HepG2 (cell line): ENCODE results near the gene FGA. TPM values are rescaled to one million over a fixed set of nuclear protein-coding genes. Genes with fewer than 3 reads are reported as not detected.

Source experiments
- ETV5 ChIP-seq: IDR thresholded peaks from 2 replicates; pipeline ENCODE4 v1.6.1; 2018; ENCODE audit warnings: missing biosample characterization, missing genetic modification reagents, inconsistent platforms, borderline replicate concordance
- JDP2 ChIP-seq: sonication (generic); formaldehyde crosslinking; IDR thresholded peaks from 2 replicates; pipeline ENCODE4 v1.8.1; 2022; ENCODE audit warnings: missing genetic modification reagents, borderline replicate concordance
- NFKBIZ ChIP-seq: IDR thresholded peaks from 2 replicates; pipeline ENCODE4 v1.6.1; 2018; ENCODE audit warnings: missing genetic modification reagents, missing compliant biosample characterization
- NR2F6 ChIP-seq, 2 experiments: IDR thresholded peaks; 2 replicates each; pipeline ENCODE4 v1.6.1; 2016; ENCODE audit warnings: antibody characterized with exemption in 1 of 2, mild to moderate bottlenecking in 1 of 2
- SRSF9 ChIP-seq: fragments of 200-400 bp; formaldehyde crosslinking; IDR thresholded peaks from 2 replicates; pipeline ENCODE4 v1.6.1; 2018; ENCODE audit warnings: borderline replicate concordance, mild to moderate bottlenecking, low read depth, low read length; ENCODE audit not compliant: insufficient read depth, poor library complexity, severe bottlenecking
- ZBTB43 ChIP-seq: sonication (generic); formaldehyde crosslinking; conservative IDR thresholded peaks from 2 replicates; pipeline ENCODE4 v1.4.0; 2020; ENCODE audit warnings: missing genetic modification reagents
- ZHX2 ChIP-seq, 2 experiments: sonication (generic) in 1 of 2; formaldehyde crosslinking in 1 of 2; IDR thresholded peaks; 2 replicates each; pipeline versions ENCODE4 v1.6.1 to v1.9.0; 2014 to 2022; ENCODE audit warnings: antibody characterized with exemption in 1 of 2, borderline replicate concordance in 1 of 2, inconsistent platforms in 1 of 2, low read depth in 1 of 2, missing genetic modification reagents in 1 of 2
- ZNF605 ChIP-seq: sonication (generic); formaldehyde crosslinking; IDR thresholded peaks from 2 replicates; pipeline ENCODE4 v1.8.0; 2022; ENCODE audit warnings: mild to moderate bottlenecking, missing genetic modification reagents
- ZNF609 ChIP-seq: sonication (generic); formaldehyde crosslinking; IDR thresholded peaks from 2 replicates; pipeline ENCODE4 v1.4.0; 2020; ENCODE audit warnings: mild to moderate bottlenecking, missing genetic modification reagents, borderline replicate concordance
- ZNF652 ChIP-seq: IDR thresholded peaks from 2 replicates; pipeline ENCODE4 v1.6.1; 2016; ENCODE audit warnings: low read depth, borderline replicate concordance
- ZNF7 ChIP-seq: IDR thresholded peaks from 2 replicates; pipeline ENCODE4 v1.6.1; 2016; ENCODE audit warnings: missing biosample characterization, missing genetic modification reagents
- polyA plus RNA-seq, 8 experiments: library from polyadenylated mRNA; depleted of rRNA in 3 of 8; stranded (reverse) in 7 of 8; unstranded in 1 of 8; fragments of >200 nt; fragmentation: Illumina TruSeq in 4 of 8; extraction: Trizol in 4 of 8; gene quantifications; 2 replicates each; pipeline versions ENCODE4 v1.2.1 to v1.2.3, GENCODE V29; 2011 to 2016; ENCODE audit warnings: low read depth in 4 of 8, missing spikeins in 1 of 8, mixed read lengths in 1 of 8; ENCODE audit not compliant: insufficient read depth in 1 of 8
- total RNA-seq, 5 experiments: library from RNA; depleted of rRNA; stranded (reverse); fragments of >200 nt; fragmentation: Illumina TruSeq; extraction: Trizol; gene quantifications; 2 replicates each; pipeline ENCODE4 v1.2.3, GENCODE V29; 2016; ENCODE audit warnings: low read depth in 1 of 5

The FGA gene
- total and polyA plus RNA-seq, 2 of the 13 experiments (the other 11 are each of a cell fraction or from before 2014, with no cell fraction given), result 640 to 1,523 TPM

GRCh38 chr4:154597798-154598774 lies 7.5 kb upstream of the FGA start (continued):
- TF ChIP-seq ZNF609, result peak; percentile 98
- no peak for TF ChIP-seq ZNF7 (CRISPR knock-in tag)
- TF ChIP-seq ETV5 (CRISPR knock-in tag), result no peak
- peak; percentile 98 for TF ChIP-seq NR2F6 (IDR thresholded peaks at IDR 0.05)
- TF ChIP-seq NR2F6 (CRISPR knock-in tag; IDR thresholded peaks at IDR 0.05), result peak; percentile 94
- no peak for TF ChIP-seq JDP2 (CRISPR knock-in tag)
- peak; percentile 89 for TF ChIP-seq NFKBIZ (CRISPR knock-in tag)
- TF ChIP-seq ZBTB43 (CRISPR knock-in tag), result peak; percentile 93
- no peak for TF ChIP-seq SRSF9
- TF ChIP-seq ZHX2 (IDR thresholded peaks at IDR 0.05; ENCODE audit: low read depth), result 0 out of 2 replicates have a peak, but pooled peaks have one; percentile 16
- TF ChIP-seq ZHX2 (CRISPR knock-in tag; IDR thresholded peaks at IDR 0.05; ENCODE audit: borderline replicate concordance), result no peak; the same call in 1 of the 2 replicates
- TF ChIP-seq ZNF652 (CRISPR knock-in tag), result peak; percentile 65
- TF ChIP-seq ZNF605 (CRISPR knock-in tag), result no peak
